ENCODE results near the gene SP5. TPM values are rescaled to one million over a fixed set of nuclear protein-coding genes. Genes with fewer than 3 reads are reported as not detected.

The SP5 gene
- total and polyA plus RNA-seq, 2 donors (not counting 3 experiments of a cell fraction or from before 2014, with no cell fraction given) = not detected

- no peak overlapping the region for H2AFZ ChIP-seq (ENCODE audit: low read depth, low read length)
- DNase-seq (ENCODE audit: low read depth, low spot score) (no peak), FAIRE-seq (no peak)
- H3K9me1 ChIP-seq (replicated peaks; ENCODE audit: control insufficient read depth, extremely low read depth, insufficient read depth, low read length) = no peaks in the 10 kb centered on the region
- H3K4me3 ChIP-seq (replicated peaks in 1 of 3; ENCODE audit: insufficient read depth in 1 of 3, low read depth in 1 of 3, low read length in 3 of 3) = no peak overlapping the region
- no peak overlapping the region for H3K4me2 ChIP-seq (ENCODE audit: insufficient read depth, low read length)
- peaks cover 52 to 70% of the 10 kb centered on the region in 2 experiments for H3K27me3 ChIP-seq (ENCODE audit: control insufficient read depth in 2 of 2, insufficient read depth in 2 of 2, low read length in 2 of 2)
- H3K36me3 ChIP-seq (ENCODE audit: control insufficient read depth in 2 of 2, extremely low read depth in 1 of 2, insufficient read depth in 2 of 2, low read length in 2 of 2) = no peaks in the 10 kb centered on the region
- intact Hi-C loops (cut with micrococcal nuclease) (loop anchor here (10.0 kb wide), 1 partner anchor 776 kb away; no protein-coding TSS in a partner anchor), dilution Hi-C loops (cut with MboI; ENCODE audit: extremely low pct_ligation_motif_present, low sequenced_read_pairs) (no loop called here)
- no peak overlapping the region for H3K9ac ChIP-seq (replicated peaks; ENCODE audit: extremely low read depth, insufficient read depth, low read length)
- CTCF ChIA-PET = interaction anchor here (0.6 kb wide), 1 partner anchor 117 kb away, joined by 3 read pairs; no protein-coding TSS in a partner anchor
- no peaks in the 10 kb centered on the region for H3K79me2 ChIP-seq (ENCODE audit: control insufficient read depth, insufficient read depth, low read length)
- no peak overlapping the region for H3K27ac ChIP-seq (ENCODE audit: insufficient read depth, low read depth, low read length)
- H3K4me1 ChIP-seq (ENCODE audit: control insufficient read depth, extremely low read depth, insufficient read depth, low read length) = peaks cover 16% of the 10 kb centered on the region
- POLR2A ChIA-PET = no interaction called here
- no peak for TF ChIP-seq MAX (IDR thresholded peaks at IDR 0.05; ENCODE audit: insufficient read depth, insufficient read length)
- BruUV-seq (replicated peaks) = no TSS peak
- no peaks in the 10 kb centered on the region for H3K9me3 ChIP-seq (replicated peaks; ENCODE audit: control insufficient read depth, insufficient read depth, low read length)
- no peaks in the 10 kb centered on the region for H4K20me1 ChIP-seq (replicated peaks; ENCODE audit: control insufficient read depth, extremely low read depth, insufficient read depth, low read length)
Observed at GRCh38 chr2:170710609-170710979, 4.5 kb upstream of the SP5 start.

GRCh38 chr2:170711196-170711773 lies 3.9 kb upstream of the SP5 start:
- DNase-seq (ENCODE audit: low read depth, low spot score) (no peak), FAIRE-seq (no peak)
- ChIA-PET CTCF (interaction anchor here (0.6 kb wide), 1 partner anchor 118 kb away, joined by 3 read pairs; no protein-coding TSS in a partner anchor), POLR2A (no interaction called here)
- peaks cover 16% of the 10 kb centered on the region for H3K4me1 ChIP-seq (ENCODE audit: control insufficient read depth, extremely low read depth, insufficient read depth, low read length)
- intact Hi-C loops (cut with micrococcal nuclease) = loop anchor here (10.0 kb wide), 1 partner anchor 776 kb away; no protein-coding TSS in a partner anchor
- no peak overlapping the region for H3K4me3 ChIP-seq (replicated peaks in 1 of 3; ENCODE audit: insufficient read depth in 1 of 3, low read depth in 1 of 3, low read length in 3 of 3)
- no peaks in the 10 kb centered on the region for H3K9me3 ChIP-seq (replicated peaks; ENCODE audit: control insufficient read depth, insufficient read depth, low read length)
- H3K27ac ChIP-seq (ENCODE audit: insufficient read depth, low read depth, low read length) = no peak overlapping the region
- no TSS peak for BruUV-seq (replicated peaks)
- no peaks in the 10 kb centered on the region for H4K20me1 ChIP-seq (replicated peaks; ENCODE audit: control insufficient read depth, extremely low read depth, insufficient read depth, low read length)
- H3K27me3 ChIP-seq (ENCODE audit: control insufficient read depth in 2 of 2, insufficient read depth in 2 of 2, low read length in 2 of 2) = peaks cover 57 to 76% of the 10 kb centered on the region in 2 experiments
- no peaks in the 10 kb centered on the region for H3K9me1 ChIP-seq (replicated peaks; ENCODE audit: control insufficient read depth, extremely low read depth, insufficient read depth, low read length)
- H3K9ac ChIP-seq (replicated peaks; ENCODE audit: extremely low read depth, insufficient read depth, low read length) = no peak overlapping the region
- no peak overlapping the region for H3K4me2 ChIP-seq (ENCODE audit: insufficient read depth, low read length)
- H3K36me3 ChIP-seq (ENCODE audit: control insufficient read depth in 2 of 2, extremely low read depth in 1 of 2, insufficient read depth in 2 of 2, low read length in 2 of 2) = no peaks in the 10 kb centered on the region
- no peak for TF ChIP-seq MYC (IDR thresholded peaks at IDR 0.05; ENCODE audit: low read depth, low read length)
- no peak for TF ChIP-seq POLR2A (IDR thresholded peaks at IDR 0.05; ENCODE audit: low read depth, low read length)
- TF ChIP-seq JUN (IDR thresholded peaks at IDR 0.05; ENCODE audit: borderline replicate concordance, insufficient read depth, insufficient read length, low read depth) = no peak
- no peak for TF ChIP-seq CTCF (IDR thresholded peaks at IDR 0.05; ENCODE audit: extremely low read depth in 1 of 2, insufficient read depth in 1 of 2, low read depth in 1 of 2, low read length in 2 of 2)
- TF ChIP-seq POLR2AphosphoS5 (IDR thresholded peaks at IDR 0.05; ENCODE audit: insufficient read depth, low read depth, low read length) = no peak
- no peak for TF ChIP-seq FOS (IDR thresholded peaks at IDR 0.05; ENCODE audit: borderline replicate concordance, insufficient read depth, low read length)
- TF ChIP-seq MAX (IDR thresholded peaks at IDR 0.05; ENCODE audit: insufficient read depth, insufficient read length) = no peak
- no peak for TF ChIP-seq EZH2 (IDR thresholded peaks at IDR 0.05; ENCODE audit: borderline replicate concordance, low read depth, low read length, severe bottlenecking)
- no peak for TF ChIP-seq GATA2 (IDR thresholded peaks at IDR 0.05; ENCODE audit: insufficient read depth, insufficient read length, low read depth, low read length)
- dilution Hi-C loops (cut with MboI; ENCODE audit: extremely low pct_ligation_motif_present, low sequenced_read_pairs) = no loop called here
- no peak overlapping the region for H2AFZ ChIP-seq (ENCODE audit: low read depth, low read length)
- H3K79me2 ChIP-seq (ENCODE audit: control insufficient read depth, insufficient read depth, low read length) = no peaks in the 10 kb centered on the region

Measured in endothelial cell of umbilical vein (primary cell).